Heart left ventricle (tissue), 16 donors: Measurements from ENCODE around the gene TXNDC11. TPM values are rescaled to one million over a fixed set of nuclear protein-coding genes. Genes with fewer than 3 reads are reported as not detected.

Experiments used
- ATAC-seq, 4 donors: fragments of 200-7000 bp; cut with Tn5 transposase; one replicate each; pipeline ENCODE4 v1.9.1; 2020 to 2022; ENCODE audit warnings: moderate library complexity in 4 of 4, mild to moderate bottlenecking in 3 of 4, moderate number of reproducible peaks in 1 of 4
- DNase-seq, 5 donors: peaks; one replicate each; pipeline ENCODE4 v3.0.0-alpha.2; 2020
- H3K27ac ChIP-seq, 12 donors: fragments of 200-600 bp; sonication (generic) in 4 of 12; one replicate each; pipeline versions ENCODE4 v1.5.0 to v1.8.0; 2016 to 2022; ENCODE audit warnings: mild to moderate bottlenecking in 2 of 12
- H3K27me3 ChIP-seq, 9 donors: fragments of 200-600 bp; sonication (generic) in 2 of 9; one replicate each; pipeline versions ENCODE4 v1.5.1 to v1.8.0; 2016 to 2022; ENCODE audit warnings: mild to moderate bottlenecking in 3 of 9
- H3K36me3 ChIP-seq, 9 donors: fragments of 200-600 bp; sonication (generic) in 2 of 9; one replicate each; pipeline versions ENCODE4 v1.5.0 to v1.8.0; 2018 to 2022; ENCODE audit warnings: mild to moderate bottlenecking in 2 of 9
- H3K4me1 ChIP-seq, 12 donors: fragments of 200-600 bp; sonication (generic) in 4 of 12; one replicate each; pipeline versions ENCODE4 v1.5.0 to v1.8.0; 2016 to 2022; ENCODE audit warnings: mild to moderate bottlenecking in 3 of 12
- H3K4me3 ChIP-seq, 12 donors: fragments of 200-600 bp; sonication (generic) in 4 of 12; one replicate each; pipeline versions ENCODE4 v1.5.0 to v1.8.0; 2017 to 2022; ENCODE audit warnings: mild to moderate bottlenecking in 9 of 12, moderate library complexity in 4 of 12
- H3K9me3 ChIP-seq, 12 donors: fragments of 200-600 bp; sonication (generic) in 4 of 12; one replicate each; pipeline versions ENCODE4 v1.5.0 to v1.8.0; 2016 to 2022; ENCODE audit warnings: mild to moderate bottlenecking in 1 of 12
- POLR2A ChIP-seq, 2 donors: fragments of 450-650 bp; IDR thresholded peaks; one replicate each; pipeline ENCODE4 v1.6.1; 2017; ENCODE audit warnings: antibody characterized with exemption in 2 of 2, mild to moderate bottlenecking in 2 of 2, moderate library complexity in 2 of 2
- WGBS, 4 donors: extraction: QIAGEN DNeasy Blood & Tissue Kit in 2 of 4; methylation state at CpG; one replicate each; pipeline versions ENCODE4 v1.1.5 to v1.1.7; 2013 to 2018; 5-methylcytosine and 5-hydroxymethylcytosine counted together
- intact Hi-C, 10 donors: fragments of 100-400 bp; cut with DNase I; formaldehyde crosslinking; loops; one replicate each; pipeline versions ENCODE4 v1.11.1 to v1.14.2; 2022
- polyA plus RNA-seq, 2 donors: library from polyadenylated mRNA; stranded (reverse); fragments of 200-250 nt; gene quantifications; one replicate each; pipeline ENCODE4 v1.2.3, GENCODE V29; 2013
- total RNA-seq, 9 donors: library from RNA; depleted of rRNA in 2 of 9; stranded (reverse); fragments of >200 nt in 2 of 9; fragmentation: NEBNext Ultra II Directional in 3 of 9; extraction: Animal tissue kit (Norgen Biotek cat#: 25700) in 3 of 9; gene quantifications; one replicate each; pipeline versions ENCODE4 v1.1.0 to v1.2.4, GENCODE V29; 2016 to 2023
- TF ChIP-seq, protein P1 (sequence below), 12 donors: fragments of 200-600 bp; sonication (generic) in 4 of 12; IDR thresholded peaks; one replicate each; pipeline versions ENCODE4 v1.5.0 to v1.8.0; 2018 to 2022; ENCODE audit warnings: antibody characterized with exemption in 12 of 12, mild to moderate bottlenecking in 5 of 12
- donor health status: ischemic (EF 13 %, LVEDD 7.1; RV severe dilation, severe dysfunction).
- donor health status: healthy with polysubstance abuse.
- donor health status: DM: no; HTN: yes; CAD: no.
- donor health status: DM: no; HTN: no; CAD: no.
- donor health status: ischemic (EF 25% LVEDD 6.9; RV normal size, moderate dysfunction).
- donor health status: ischemic (EF 25% LVEDD 5.7; RV mildly dilated, moderate dysfunction).
- donor health status: healthy.
- donor health status: DM: yes; HTN: yes; CAD: no.
- donor health status: ischemic (EF 35%, LVEDD 5.7; RV mildly dilated, moderate dysfunction).
- donor health status: nonischemic (EF 11% LVEDD 7.7; RV severe dilation, severe dysfunction).
- donor health status: DM: yes; HTN: yes; CAD: no.
- donor health status: PGD.
- donor health status: ischemic (EF 29% LVEDD 5.4; RV normal size, mild dysfunction).
- donor health status: nonischemic (EF 23%, LVEDD 6.1; RV moderate dilation, normal function).

TXNDC11 gene
- total and polyA plus RNA-seq, 11 donors: 18.9 to 53.1 (median 25.9) TPM

DNA sequence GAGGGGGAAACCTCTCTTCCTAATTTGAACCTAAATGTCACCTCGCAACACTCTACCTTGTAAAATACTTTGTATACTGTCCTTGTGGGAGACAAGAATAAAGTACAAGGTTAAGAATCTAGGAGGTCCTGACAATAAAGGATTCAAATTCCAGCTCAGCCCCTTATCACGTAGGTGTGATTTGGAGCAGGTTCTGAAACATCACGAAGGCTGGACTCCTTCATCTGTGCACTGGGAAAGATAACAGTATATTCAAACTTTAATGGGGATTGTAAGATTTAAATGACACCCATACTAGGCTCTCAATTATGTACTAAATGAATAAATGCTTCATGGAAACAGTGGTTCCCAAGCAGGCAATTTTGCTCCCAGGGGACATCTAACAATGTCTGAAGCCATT lies 2.1 kb downstream of the TXNDC11 start:
- no peak for ATAC-seq
- Histone ChIP-seq H3K4me1 (peaks cover 5 to 64% (median 43%) of the 10 kb centered on the region in 12 donors), H3K9me3 (no peaks in the 10 kb centered on the region), H3K27me3 (no peaks in the 10 kb centered on the region), H3K4me3 (peak overlapping the region in 9 of 12 donors; percentile 71 to 98 (median 93)), H3K27ac (peak overlapping the region in 8 of 12 donors; percentile 19 to 99 (median 97)), H3K36me3 (peaks cover 0 to 27% (median 16%) of the 10 kb centered on the region in 9 donors)
- DNase-seq: no peak
- intact Hi-C loops: loop anchor here in 8 of 10 donors (5.0 to 10.0 kb wide), 5 partner anchors 42 to 114 kb away; partner anchors contain the start of genes ZC3H7A (in 6 of the 8) and RSL1D1 (in 1 of the 8)
- TF ChIP-seq, protein P1, sequence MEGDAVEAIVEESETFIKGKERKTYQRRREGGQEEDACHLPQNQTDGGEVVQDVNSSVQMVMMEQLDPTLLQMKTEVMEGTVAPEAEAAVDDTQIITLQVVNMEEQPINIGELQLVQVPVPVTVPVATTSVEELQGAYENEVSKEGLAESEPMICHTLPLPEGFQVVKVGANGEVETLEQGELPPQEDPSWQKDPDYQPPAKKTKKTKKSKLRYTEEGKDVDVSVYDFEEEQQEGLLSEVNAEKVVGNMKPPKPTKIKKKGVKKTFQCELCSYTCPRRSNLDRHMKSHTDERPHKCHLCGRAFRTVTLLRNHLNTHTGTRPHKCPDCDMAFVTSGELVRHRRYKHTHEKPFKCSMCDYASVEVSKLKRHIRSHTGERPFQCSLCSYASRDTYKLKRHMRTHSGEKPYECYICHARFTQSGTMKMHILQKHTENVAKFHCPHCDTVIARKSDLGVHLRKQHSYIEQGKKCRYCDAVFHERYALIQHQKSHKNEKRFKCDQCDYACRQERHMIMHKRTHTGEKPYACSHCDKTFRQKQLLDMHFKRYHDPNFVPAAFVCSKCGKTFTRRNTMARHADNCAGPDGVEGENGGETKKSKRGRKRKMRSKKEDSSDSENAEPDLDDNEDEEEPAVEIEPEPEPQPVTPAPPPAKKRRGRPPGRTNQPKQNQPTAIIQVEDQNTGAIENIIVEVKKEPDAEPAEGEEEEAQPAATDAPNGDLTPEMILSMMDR (IDR thresholded peaks at IDR 0.05): no peak
- no peak for TF ChIP-seq POLR2A (IDR thresholded peaks at IDR 0.05)
- 45 to 53% (median 48%) methylated on average over 3 of the region's 3 CpGs for WGBS, 4 donors

DNA sequence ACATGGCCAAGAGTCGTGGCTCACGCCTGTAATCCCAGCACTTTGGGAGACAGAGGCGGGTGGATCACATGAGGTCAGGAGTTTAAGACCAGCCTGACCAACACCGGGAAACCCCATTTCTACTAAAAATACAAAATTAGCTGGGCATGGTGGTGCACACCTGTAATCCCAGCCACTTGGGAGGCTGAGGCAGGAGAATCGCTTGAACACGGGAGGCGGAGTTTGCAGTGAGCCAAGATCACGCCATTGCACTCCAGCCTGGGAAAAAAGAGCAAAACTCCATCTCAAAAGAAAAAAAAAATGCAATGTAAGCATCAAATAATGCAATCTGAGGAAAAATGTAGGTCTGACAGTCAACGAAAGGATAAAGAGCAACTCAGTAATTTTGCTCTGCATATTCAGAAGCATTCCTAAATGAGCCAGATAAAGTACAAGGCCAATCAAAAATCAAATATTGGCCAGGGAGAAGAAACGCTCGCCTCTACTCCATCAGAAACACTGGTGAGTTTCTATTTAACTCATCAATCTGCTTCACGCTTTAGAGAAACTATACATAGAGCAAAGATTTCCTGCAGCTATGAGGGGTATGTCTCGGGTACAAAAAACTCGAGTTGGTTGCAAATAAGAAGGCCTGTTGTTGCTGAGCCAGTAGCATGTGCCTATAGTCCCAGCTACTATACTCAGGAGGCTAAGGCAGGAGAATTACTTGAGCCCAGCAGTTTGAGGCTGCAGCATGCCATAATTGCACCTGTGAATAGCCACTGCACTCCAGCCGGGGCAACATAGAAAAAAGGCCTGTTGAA lies 3.7 kb downstream of the TXNDC11 start:
- WGBS, 4 donors: 87 to 95% (median 91%) methylated on average over 15 of the region's 15 CpGs
- H3K27me3 ChIP-seq: no peaks in the 10 kb centered on the region
- no peak for TF ChIP-seq POLR2A (IDR thresholded peaks at IDR 0.05)
- TF ChIP-seq, protein P1 (IDR thresholded peaks at IDR 0.05): no peak
- no peak overlapping the region for H3K4me3 ChIP-seq
- H3K9me3 ChIP-seq: no peaks in the 10 kb centered on the region
- peaks cover 5 to 80% (median 56%) of the 10 kb centered on the region in 12 donors for H3K4me1 ChIP-seq
- peaks cover 0 to 44% (median 32%) of the 10 kb centered on the region in 9 donors for H3K36me3 ChIP-seq
- DNase-seq (no peak), ATAC-seq (no peak)
- intact Hi-C loops: no loop called here
- no peak overlapping the region for H3K27ac ChIP-seq

DNA sequence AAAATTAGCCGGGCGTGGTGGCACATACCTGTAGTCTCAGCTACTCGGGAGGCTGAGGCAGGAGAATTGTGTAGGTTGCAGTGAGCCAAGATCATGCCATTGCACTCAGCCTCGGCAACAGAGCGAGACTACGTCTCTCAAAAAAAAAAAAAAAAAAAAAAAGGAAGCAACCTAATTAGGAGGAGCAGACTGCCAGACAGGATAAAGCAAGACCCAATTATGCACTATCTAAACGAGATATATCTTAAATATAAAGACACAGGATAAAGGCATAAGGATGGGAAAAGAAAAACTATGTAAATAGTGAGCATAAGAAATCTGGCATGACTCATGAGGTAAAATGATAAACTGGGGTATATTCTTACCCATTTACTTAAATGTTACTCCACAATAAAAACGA lies 4.9 kb downstream of the TXNDC11 start:
- Histone ChIP-seq H3K9me3 (no peaks in the 10 kb centered on the region), H3K4me3 (no peak overlapping the region), H3K27me3 (no peaks in the 10 kb centered on the region), H3K36me3 (peaks cover 0 to 56% (median 44%) of the 10 kb centered on the region in 9 donors), H3K4me1 (peaks cover 5 to 79% (median 58%) of the 10 kb centered on the region in 12 donors), H3K27ac (no peak overlapping the region)
- intact Hi-C loops: no loop called here
- TF ChIP-seq, protein P1 (IDR thresholded peaks at IDR 0.05): no peak
- TF ChIP-seq POLR2A (IDR thresholded peaks at IDR 0.05): no peak
- WGBS, 4 donors: 56 to 71% (median 65%) methylated on average over 8 of the region's 8 CpGs
- DNase-seq (no peak), ATAC-seq (no peak)

DNA sequence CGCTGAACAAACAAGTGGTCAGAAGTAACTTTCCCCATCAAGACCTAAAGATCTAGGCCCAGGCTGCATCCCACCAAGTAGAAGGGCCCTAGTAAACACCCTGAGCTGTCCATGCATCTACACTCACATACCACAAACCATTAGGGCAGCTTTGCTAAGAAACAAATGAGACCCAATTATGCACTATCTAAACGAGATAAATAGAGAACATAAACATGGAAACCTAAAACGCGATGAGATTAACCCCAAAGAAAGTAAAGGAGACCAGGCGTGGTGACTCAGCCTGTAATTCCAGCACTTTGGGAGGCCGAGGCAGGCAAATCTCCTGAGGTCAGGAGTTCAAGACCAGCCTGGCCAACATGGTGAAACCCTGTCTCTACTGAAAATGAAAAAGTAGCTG lies 5.8 kb downstream of the TXNDC11 start:
- ATAC-seq (no peak), DNase-seq (no peak)
- intact Hi-C loops: no loop called here
- H3K4me1 ChIP-seq: peaks cover 5 to 78% (median 58%) of the 10 kb centered on the region in 12 donors
- TF ChIP-seq, protein P1 (IDR thresholded peaks at IDR 0.05): no peak
- TF ChIP-seq POLR2A (IDR thresholded peaks at IDR 0.05): no peak
- H3K4me3 ChIP-seq: no peak overlapping the region
- 79 to 85% (median 80%) methylated on average over 6 of the region's 6 CpGs for WGBS, 4 donors
- H3K27me3 ChIP-seq: no peaks in the 10 kb centered on the region
- H3K36me3 ChIP-seq: peaks cover 0 to 64% (median 52%) of the 10 kb centered on the region in 9 donors
- no peaks in the 10 kb centered on the region for H3K9me3 ChIP-seq
- H3K27ac ChIP-seq: no peak overlapping the region
